CD14-positive monocyte (primary cell): Measurements from ENCODE around the gene DTNB. TPM values are rescaled to one million over a fixed set of nuclear protein-coding genes. Genes with fewer than 3 reads are reported as not detected.

Experiments
- DNase-seq, 3 donors: peaks; one replicate each; pipeline ENCODE4 v3.0.0-alpha.2; 2011 to 2022
- H2AFZ ChIP-seq: 2 replicates; pipeline ENCODE4 v1.6.0; 2012; ENCODE audit warnings: mild to moderate bottlenecking, low read depth, low read length, inconsistent platforms; ENCODE audit not compliant: insufficient read depth, poor library complexity, severe bottlenecking
- H3K27ac ChIP-seq, 2 donors: 1 replicate in 1 of 2; 2 replicates in 1 of 2; pipeline ENCODE4 v1.5.1; 2012 to 2013; ENCODE audit warnings: low read length in 2 of 2, control low read depth in 1 of 2, inconsistent platforms in 1 of 2, low read depth in 1 of 2, mild to moderate bottlenecking in 1 of 2
- H3K27me3 ChIP-seq, 2 donors: one replicate each; pipeline versions ENCODE4 v1.6.0 to v1.6.1; 2011 to 2013; ENCODE audit warnings: low read length in 2 of 2; ENCODE audit not compliant: control insufficient read depth in 2 of 2, insufficient read depth in 2 of 2
- H3K36me3 ChIP-seq, 2 donors: replicated peaks in 1 of 2; 1 replicate in 1 of 2; 2 replicates in 1 of 2; pipeline versions ENCODE4 v1.5.1 to v1.6.1; 2012 to 2013; ENCODE audit warnings: low read length in 2 of 2, control low read depth in 1 of 2, inconsistent platforms in 1 of 2, mild to moderate bottlenecking in 1 of 2; ENCODE audit not compliant: insufficient read depth in 2 of 2, control insufficient read depth in 1 of 2
- H3K4me1 ChIP-seq, 2 donors: 1 replicate in 1 of 2; 2 replicates in 1 of 2; pipeline versions ENCODE4 v1.5.1 to v1.6.1; 2012 to 2013; ENCODE audit warnings: low read length in 2 of 2, control low read depth in 1 of 2, inconsistent platforms in 1 of 2, mild to moderate bottlenecking in 1 of 2, moderate library complexity in 1 of 2; ENCODE audit not compliant: insufficient read depth in 2 of 2, control insufficient read depth in 1 of 2
- H3K4me2 ChIP-seq: replicated peaks from 2 replicates; pipeline ENCODE3; 2012; ENCODE audit warnings: low read length, moderate library complexity, mild to moderate bottlenecking; ENCODE audit not compliant: poor library complexity, severe bottlenecking; ENCODE audit errors: extremely low read depth
- H3K4me3 ChIP-seq, 3 experiments: fragments of 200-600 bp in 1 of 3; sonication (generic) in 1 of 3; replicated peaks in 1 of 3; 1 replicate in 2 of 3; 2 replicates in 1 of 3; pipeline ENCODE4 v1.5.1; 2011 to 2013; ENCODE audit warnings: low read length in 3 of 3, mild to moderate bottlenecking in 3 of 3, control low read depth in 2 of 3, low read depth in 2 of 3, inconsistent platforms in 1 of 3, moderate library complexity in 1 of 3
- H3K79me2 ChIP-seq: 2 replicates; pipeline ENCODE4 v1.6.0; 2012; ENCODE audit warnings: mild to moderate bottlenecking, control low read depth, inconsistent platforms, low read length, moderate library complexity; ENCODE audit not compliant: insufficient read depth
- H3K9ac ChIP-seq: 2 replicates; pipeline ENCODE4 v1.6.0; 2017; ENCODE audit warnings: low read length, mild to moderate bottlenecking; ENCODE audit not compliant: insufficient read depth, poor library complexity, severe bottlenecking
- H3K9me3 ChIP-seq, 2 donors: replicated peaks in 1 of 2; 1 replicate in 1 of 2; 2 replicates in 1 of 2; pipeline versions ENCODE4 v1.5.1 to v1.6.1; 2012 to 2013; ENCODE audit warnings: low read length in 2 of 2, control low read depth in 1 of 2; ENCODE audit not compliant: control insufficient read depth in 1 of 2, insufficient read depth in 1 of 2
- H4K20me1 ChIP-seq: 2 replicates; pipeline ENCODE4 v1.6.0; 2012; ENCODE audit warnings: mild to moderate bottlenecking, low read length, control low read depth, moderate library complexity; ENCODE audit not compliant: insufficient read depth
- H3K27ac Mint-ChIP-seq, 7 donors: one replicate each; pipeline ENCODE4 v1.8.0; 2020; ENCODE audit warnings: mild to moderate bottlenecking in 7 of 7, mixed read lengths in 7 of 7, moderate library complexity in 6 of 7, inconsistent platforms in 2 of 7
- H3K27me3 Mint-ChIP-seq, 3 donors: one replicate each; pipeline ENCODE4 v1.8.0; 2021 to 2022; ENCODE audit warnings: low read depth in 3 of 3, mild to moderate bottlenecking in 3 of 3, mixed read lengths in 3 of 3, moderate library complexity in 3 of 3, inconsistent platforms in 1 of 3
- H3K36me3 Mint-ChIP-seq, 2 donors: one replicate each; pipeline ENCODE4 v1.8.0; 2020; ENCODE audit warnings: mixed read lengths in 2 of 2, inconsistent platforms in 1 of 2, mild to moderate bottlenecking in 1 of 2
- H3K4me1 Mint-ChIP-seq: one replicate; pipeline ENCODE4 v1.8.0; 2020; ENCODE audit warnings: mild to moderate bottlenecking, mixed read lengths
- H3K4me3 Mint-ChIP-seq, 2 donors: one replicate each; pipeline ENCODE4 v1.8.0; 2020; ENCODE audit warnings: mild to moderate bottlenecking in 2 of 2, mixed read lengths in 2 of 2, moderate library complexity in 1 of 2
- H3K9me3 Mint-ChIP-seq, 7 donors: one replicate each; pipeline ENCODE4 v1.8.0; 2020 to 2022; ENCODE audit warnings: mixed read lengths in 7 of 7, mild to moderate bottlenecking in 6 of 7, moderate library complexity in 6 of 7, inconsistent platforms in 2 of 7
- WGBS: methylation state at CpG from one replicate; pipeline ENCODE4 v1.1.5; 2013; ENCODE audit warnings: missing lambda C conversion rate; ENCODE audit not compliant: insufficient coverage; 5-methylcytosine and 5-hydroxymethylcytosine counted together
- intact Hi-C, 2 donors: fragments of 100-400 bp; cut with micrococcal nuclease; formaldehyde crosslinking; loops; one replicate each; pipeline versions ENCODE4 v1.15.0 to v1.15.1; 2023
- polyA plus RNA-seq, 3 donors: library from polyadenylated mRNA; depleted of rRNA in 1 of 3; unstranded in 2 of 3; stranded (reverse) in 1 of 3; fragments of 300-500 nt in 2 of 3; fragments of >200 nt in 1 of 3; fragmentation: Illumina TruSeq in 2 of 3; gene quantifications; 1 replicate in 2 of 3; 2 replicates in 1 of 3; pipeline ENCODE4 v1.2.3, GENCODE V29; 2012 to 2021
- TF ChIP-seq, protein P1 (sequence below): fragments of 200-600 bp; IDR thresholded peaks from one replicate; pipeline ENCODE4 v1.8.0; 2022; ENCODE audit warnings: antibody characterized with exemption, mild to moderate bottlenecking

The DTNB gene
- polyA plus RNA-seq, 3 donors, result 3.0 to 4.2 (median 3.3) TPM

DNA sequence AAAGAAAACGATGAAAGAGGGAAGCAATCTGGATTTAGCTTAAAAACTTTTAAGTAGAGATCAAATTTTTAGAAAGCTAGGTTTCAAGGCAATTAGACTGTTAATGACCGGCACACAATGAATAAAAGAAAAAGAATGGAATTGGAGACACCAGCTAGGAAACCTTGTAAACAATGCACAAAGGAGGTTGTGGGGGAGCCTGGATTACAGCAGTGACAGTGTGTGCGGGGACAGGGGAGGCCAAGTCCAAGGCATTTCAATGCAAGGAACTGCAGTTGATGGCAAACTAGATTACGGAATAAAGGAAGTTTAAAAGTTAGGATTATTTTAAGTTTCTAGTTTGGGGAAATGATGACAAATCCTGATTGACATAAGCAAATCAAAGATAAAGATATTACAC, 74.5 kb downstream of the DTNB start:
- Mint-ChIP-seq H3K27me3 (peaks cover 0 to 1% (median under 1%) of the 10 kb centered on the region in 3 donors), H3K4me1 (peaks cover 18% of the 10 kb centered on the region), H3K4me3 (no peak overlapping the region)

DNA sequence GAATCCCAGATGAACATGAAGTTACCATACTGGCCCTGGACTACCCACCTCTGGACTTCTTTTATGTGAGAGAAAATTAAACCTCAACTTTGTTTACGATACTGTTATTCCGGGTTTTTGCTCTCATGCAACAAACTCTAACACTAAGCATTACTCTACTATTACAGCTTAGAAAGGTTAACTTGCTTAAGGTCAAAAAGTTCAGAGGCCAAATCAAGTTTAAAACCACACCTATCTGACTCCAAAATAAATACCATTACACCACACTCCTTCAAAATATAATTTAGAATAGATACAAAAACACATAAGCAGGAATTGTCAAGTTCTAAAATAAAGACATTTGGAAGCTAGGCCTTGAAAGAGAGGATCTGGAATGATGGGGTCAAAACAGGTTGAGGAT, 75.0 kb downstream of the DTNB start:
- H3K4me1 ChIP-seq, result peaks cover 7 to 17% of the 10 kb centered on the region in 2 donors
- no peaks in the 10 kb centered on the region for H3K36me3 ChIP-seq
- WGBS, result no CpG with 5 or more reads among the region's 2 CpGs
- intact Hi-C loops, result no loop called here
- H2AFZ ChIP-seq, result no peak overlapping the region
- no peaks in the 10 kb centered on the region for H4K20me1 ChIP-seq
- peak overlapping the region in 1 of 2 donors; percentile 9 for H3K27ac ChIP-seq
- H3K4me2 ChIP-seq, result no peak overlapping the region
- H3K4me3 ChIP-seq, result no peak overlapping the region
- H3K9ac ChIP-seq, result no peak overlapping the region
- DNase-seq, result no peak
- H3K36me3 Mint-ChIP-seq, result peaks cover 2 to 5% of the 10 kb centered on the region in 2 donors
- H3K79me2 ChIP-seq, result no peaks in the 10 kb centered on the region
- H3K27ac Mint-ChIP-seq, result peak overlapping the region in 2 of 7 donors; percentile 34 to 50
- H3K27me3 Mint-ChIP-seq, result peaks cover 0 to 2% (median 1%) of the 10 kb centered on the region in 3 donors
- H3K27me3 ChIP-seq, result no peaks in the 10 kb centered on the region
- H3K9me3 ChIP-seq, result no peaks in the 10 kb centered on the region
- H3K4me3 Mint-ChIP-seq, result no peak overlapping the region
- H3K4me1 Mint-ChIP-seq, result peaks cover 18% of the 10 kb centered on the region
- TF ChIP-seq, protein P1, sequence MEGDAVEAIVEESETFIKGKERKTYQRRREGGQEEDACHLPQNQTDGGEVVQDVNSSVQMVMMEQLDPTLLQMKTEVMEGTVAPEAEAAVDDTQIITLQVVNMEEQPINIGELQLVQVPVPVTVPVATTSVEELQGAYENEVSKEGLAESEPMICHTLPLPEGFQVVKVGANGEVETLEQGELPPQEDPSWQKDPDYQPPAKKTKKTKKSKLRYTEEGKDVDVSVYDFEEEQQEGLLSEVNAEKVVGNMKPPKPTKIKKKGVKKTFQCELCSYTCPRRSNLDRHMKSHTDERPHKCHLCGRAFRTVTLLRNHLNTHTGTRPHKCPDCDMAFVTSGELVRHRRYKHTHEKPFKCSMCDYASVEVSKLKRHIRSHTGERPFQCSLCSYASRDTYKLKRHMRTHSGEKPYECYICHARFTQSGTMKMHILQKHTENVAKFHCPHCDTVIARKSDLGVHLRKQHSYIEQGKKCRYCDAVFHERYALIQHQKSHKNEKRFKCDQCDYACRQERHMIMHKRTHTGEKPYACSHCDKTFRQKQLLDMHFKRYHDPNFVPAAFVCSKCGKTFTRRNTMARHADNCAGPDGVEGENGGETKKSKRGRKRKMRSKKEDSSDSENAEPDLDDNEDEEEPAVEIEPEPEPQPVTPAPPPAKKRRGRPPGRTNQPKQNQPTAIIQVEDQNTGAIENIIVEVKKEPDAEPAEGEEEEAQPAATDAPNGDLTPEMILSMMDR, result no peak
- peaks cover 0 to 3% (median 0%) of the 10 kb centered on the region in 7 donors for H3K9me3 Mint-ChIP-seq

More for the DNA sequence above, 74.5 kb downstream of the DTNB start:
- intact Hi-C loops, result no loop called here
- H3K36me3 Mint-ChIP-seq, result peaks cover 2 to 3% of the 10 kb centered on the region in 2 donors
- Histone ChIP-seq H3K4me1 (peaks cover 7 to 17% of the 10 kb centered on the region in 2 donors), H3K9ac (no peak overlapping the region), H3K79me2 (no peaks in the 10 kb centered on the region), H3K36me3 (no peaks in the 10 kb centered on the region), H3K4me2 (no peak overlapping the region), H2AFZ (no peak overlapping the region), H3K27ac (no peak overlapping the region), H3K4me3 (no peak overlapping the region), H3K27me3 (no peaks in the 10 kb centered on the region), H3K9me3 (no peaks in the 10 kb centered on the region), H4K20me1 (no peaks in the 10 kb centered on the region)
- 100% methylated on average over 2 of the region's 4 CpGs for WGBS
- no peak for DNase-seq
- TF ChIP-seq, protein P1, result no peak
- H3K27ac Mint-ChIP-seq, result peak overlapping the region in 1 of 7 donors; percentile 50
- peaks cover 0 to 3% (median 0%) of the 10 kb centered on the region in 7 donors for H3K9me3 Mint-ChIP-seq
